Body of pancreas (tissue), 4 donors: ENCODE data around the gene ACSBG1. TPM values are rescaled to one million over a fixed set of nuclear protein-coding genes. Genes with fewer than 3 reads are reported as not detected.
A peak's percentile ranks its signal among the peaks of the same experiment; 100 is the strongest.

Experiments
- ATAC-seq: fragments of 150-250 bp; one replicate; pipeline ENCODE4 v1.9.1; 2016
- DNase-seq, 4 donors: peaks; one replicate each; pipeline ENCODE4 v3.0.0-alpha.2; 2019
- H3K27ac ChIP-seq, 4 donors: fragments of 200-600 bp; sonication (generic); 1 replicate in 3 of 4; 2 replicates in 1 of 4; pipeline versions ENCODE4 v1.5.1 to v1.6.1; 2016 to 2019; ENCODE audit warnings: mild to moderate bottlenecking in 1 of 4, mixed read lengths in 1 of 4, moderate library complexity in 1 of 4
- H3K27me3 ChIP-seq, 2 donors: fragments of 200-600 bp; sonication (generic); one replicate each; pipeline ENCODE4 v1.6.0; 2016; ENCODE audit warnings: mild to moderate bottlenecking in 1 of 2
- H3K36me3 ChIP-seq, 2 donors: fragments of 200-600 bp; sonication (generic); replicated peaks in 1 of 2; 2 replicates each; pipeline ENCODE4 v1.5.1; 2016; ENCODE audit warnings: low read depth in 2 of 2; ENCODE audit not compliant: insufficient read depth in 1 of 2
- H3K4me1 ChIP-seq: fragments of 200-600 bp; sonication (generic); one replicate; pipeline ENCODE4 v1.6.0; 2016
- H3K4me3 ChIP-seq, 2 donors: fragments of 200-600 bp; sonication (generic); 1 replicate in 1 of 2; 2 replicates in 1 of 2; pipeline ENCODE4 v1.5.1; 2016 to 2019
- H3K9me3 ChIP-seq, 3 donors: fragments of 200-600 bp; sonication (generic); 1 replicate in 2 of 3; 2 replicates in 1 of 3; pipeline ENCODE4 v1.5.1; 2016
- POLR2A ChIP-seq, 3 donors: fragments of 450-650 bp; IDR thresholded peaks; one replicate each; pipeline ENCODE4 v1.6.1; 2016; ENCODE audit warnings: antibody characterized with exemption in 3 of 3, mild to moderate bottlenecking in 2 of 3
- WGBS, 2 donors: methylation state at CpG; one replicate each; pipeline ENCODE4 v1.1.5; 2017; 5-methylcytosine and 5-hydroxymethylcytosine counted together
- intact Hi-C: fragments of 100-400 bp; cut with DNase I; formaldehyde crosslinking; loops from one replicate; pipeline ENCODE4 v1.15.1; 2023
- total RNA-seq, 2 donors: library from RNA; depleted of rRNA; stranded (reverse); fragments of >200 nt; gene quantifications; one replicate each; pipeline ENCODE4 v1.1.0, GENCODE V29; 2016
- TF ChIP-seq, protein P1 (sequence below), 7 experiments: fragments of 450-650 bp in 4 of 7; fragments of 200-600 bp in 3 of 7; sonication (generic) in 3 of 7; IDR thresholded peaks; one replicate each; pipeline ENCODE4 v1.5.1; 2016 to 2019; ENCODE audit warnings: antibody characterized with exemption in 7 of 7

ACSBG1 gene
- total RNA-seq, 2 donors from 2014 or later: not detected

GRCh38 chr15:78263907-78264303, 29.5 kb upstream of the ACSBG1 start:
- ATAC-seq (peak; percentile 18), DNase-seq (no peak)
- Histone ChIP-seq H3K27ac (no peak overlapping the region), H3K36me3 (no peaks in the 10 kb centered on the region), H3K9me3 (no peaks in the 10 kb centered on the region), H3K4me1 (peaks cover 25% of the 10 kb centered on the region), H3K4me3 (peak overlapping the region in 1 of 2 donors; percentile 9), H3K27me3 (no peaks in the 10 kb centered on the region)
- intact Hi-C loops: no loop called here
- WGBS, 2 donors: 85 to 93% methylated on average over 3 to 15 of the region's 23 CpGs
- TF ChIP-seq, protein P1, sequence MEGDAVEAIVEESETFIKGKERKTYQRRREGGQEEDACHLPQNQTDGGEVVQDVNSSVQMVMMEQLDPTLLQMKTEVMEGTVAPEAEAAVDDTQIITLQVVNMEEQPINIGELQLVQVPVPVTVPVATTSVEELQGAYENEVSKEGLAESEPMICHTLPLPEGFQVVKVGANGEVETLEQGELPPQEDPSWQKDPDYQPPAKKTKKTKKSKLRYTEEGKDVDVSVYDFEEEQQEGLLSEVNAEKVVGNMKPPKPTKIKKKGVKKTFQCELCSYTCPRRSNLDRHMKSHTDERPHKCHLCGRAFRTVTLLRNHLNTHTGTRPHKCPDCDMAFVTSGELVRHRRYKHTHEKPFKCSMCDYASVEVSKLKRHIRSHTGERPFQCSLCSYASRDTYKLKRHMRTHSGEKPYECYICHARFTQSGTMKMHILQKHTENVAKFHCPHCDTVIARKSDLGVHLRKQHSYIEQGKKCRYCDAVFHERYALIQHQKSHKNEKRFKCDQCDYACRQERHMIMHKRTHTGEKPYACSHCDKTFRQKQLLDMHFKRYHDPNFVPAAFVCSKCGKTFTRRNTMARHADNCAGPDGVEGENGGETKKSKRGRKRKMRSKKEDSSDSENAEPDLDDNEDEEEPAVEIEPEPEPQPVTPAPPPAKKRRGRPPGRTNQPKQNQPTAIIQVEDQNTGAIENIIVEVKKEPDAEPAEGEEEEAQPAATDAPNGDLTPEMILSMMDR (IDR thresholded peaks at IDR 0.05): no peak

GRCh38 chr15:78263351-78263781, 29.0 kb upstream of the ACSBG1 start:
- H3K4me1 ChIP-seq: peaks cover 25% of the 10 kb centered on the region
- no peak overlapping the region for H3K27ac ChIP-seq
- DNase-seq: no peak
- no peaks in the 10 kb centered on the region for H3K27me3 ChIP-seq
- no peak for ATAC-seq
- 93 to 100% methylated on average over 1 to 6 of the region's 7 CpGs for WGBS, 2 donors
- no peaks in the 10 kb centered on the region for H3K9me3 ChIP-seq
- TF ChIP-seq, protein P1 (IDR thresholded peaks at IDR 0.05): no peak
- no peak for TF ChIP-seq POLR2A (IDR thresholded peaks at IDR 0.05)
- intact Hi-C loops: no loop called here
- no peak overlapping the region for H3K4me3 ChIP-seq
- H3K36me3 ChIP-seq: no peaks in the 10 kb centered on the region

- H3K4me1 ChIP-seq: peaks cover 18% of the 10 kb centered on the region
- H3K9me3 ChIP-seq: no peaks in the 10 kb centered on the region
- H3K4me3 ChIP-seq: no peak overlapping the region
- 28 to 42% methylated on average over 3 of the region's 3 CpGs for WGBS, 2 donors
- DNase-seq (no peak), ATAC-seq (no peak)
- no peaks in the 10 kb centered on the region for H3K36me3 ChIP-seq
- TF ChIP-seq, protein P1 (IDR thresholded peaks at IDR 0.05): no peak
- no peak for TF ChIP-seq POLR2A (IDR thresholded peaks at IDR 0.05)
- no peaks in the 10 kb centered on the region for H3K27me3 ChIP-seq
- no peak overlapping the region for H3K27ac ChIP-seq
- intact Hi-C loops: no loop called here
Observed at GRCh38 chr15:78261062-78261461, 26.7 kb upstream of the ACSBG1 start.

DNA sequence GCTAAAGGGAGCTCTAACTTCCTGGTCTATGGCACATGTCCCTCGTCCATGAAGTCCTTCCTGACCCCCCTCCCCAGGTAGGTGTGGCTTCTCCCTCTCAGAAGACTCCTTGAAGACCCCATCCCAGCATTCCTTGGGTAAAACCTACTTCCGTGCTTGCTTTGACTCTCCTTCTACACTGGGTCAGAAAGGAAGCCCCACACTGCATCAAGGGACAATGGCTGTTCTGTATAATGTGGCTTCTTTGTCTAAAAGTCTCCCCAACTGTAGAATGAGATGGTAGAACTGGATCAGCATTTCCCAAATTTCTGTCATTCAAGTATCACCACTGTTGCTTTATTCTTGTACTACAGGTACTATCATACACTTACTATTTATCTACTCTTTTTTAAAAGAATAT, 26.1 kb upstream of the ACSBG1 start:
- H3K27ac ChIP-seq: no peak overlapping the region
- H3K27me3 ChIP-seq: no peaks in the 10 kb centered on the region
- no peaks in the 10 kb centered on the region for H3K36me3 ChIP-seq
- WGBS, 2 donors: 78 to 79% methylated on average over 2 of the region's 2 CpGs
- H3K4me3 ChIP-seq: no peak overlapping the region
- no peaks in the 10 kb centered on the region for H3K9me3 ChIP-seq
- TF ChIP-seq, protein P1 (IDR thresholded peaks at IDR 0.05): no peak
- no peak for TF ChIP-seq POLR2A (IDR thresholded peaks at IDR 0.05)
- DNase-seq: no peak
- intact Hi-C loops: no loop called here
- H3K4me1 ChIP-seq: peaks cover 13% of the 10 kb centered on the region
- no peak for ATAC-seq

DNA sequence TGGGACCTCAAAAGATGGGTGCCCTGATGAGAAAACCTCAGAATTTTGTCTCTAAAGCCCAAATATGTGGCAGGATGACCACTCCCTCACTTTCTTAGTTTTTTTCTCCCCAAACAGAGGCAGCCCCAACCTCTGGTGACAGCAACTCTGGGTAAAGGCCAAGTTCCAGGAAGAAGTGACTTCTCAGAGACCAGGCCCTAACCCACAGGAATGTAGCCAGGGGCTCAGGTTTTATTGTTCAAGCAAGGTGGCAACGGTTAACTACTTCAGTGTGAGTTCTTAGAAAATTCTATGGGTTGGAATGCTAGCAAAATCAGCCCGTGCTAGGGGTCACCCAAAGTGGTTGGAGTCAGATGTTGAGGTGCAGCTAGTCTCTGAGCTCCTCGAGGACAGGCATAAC, 24.9 kb upstream of the ACSBG1 start:
- DNase-seq (no peak), ATAC-seq (no peak)
- no peaks in the 10 kb centered on the region for H3K27me3 ChIP-seq
- H3K27ac ChIP-seq: no peak overlapping the region
- no peaks in the 10 kb centered on the region for H3K9me3 ChIP-seq
- H3K36me3 ChIP-seq: no peaks in the 10 kb centered on the region
- TF ChIP-seq POLR2A (IDR thresholded peaks at IDR 0.05): no peak
- H3K4me3 ChIP-seq: no peak overlapping the region
- intact Hi-C loops: no loop called here
- 79 to 84% methylated on average over 3 of the region's 3 CpGs for WGBS, 2 donors
- peaks cover 4% of the 10 kb centered on the region for H3K4me1 ChIP-seq
